Astrocyte (in vitro differentiated cells and primary cell): ENCODE measurements around the gene TMF1. TPM values are rescaled to one million over a fixed set of nuclear protein-coding genes. Genes with fewer than 3 reads are reported as not detected.

Experiments
- DNase-seq: peaks from one replicate; pipeline ENCODE4 v3.0.0-alpha.2; 2010; ENCODE audit warnings: low read depth
- FAIRE-seq: peaks from 2 replicates; lab custom pipeline; 2011; peaks lifted over from hg19 to GRCh38; lab: Jason Lieb, UNC
- H2AFZ ChIP-seq: 2 replicates; pipeline ENCODE4 v1.6.0; 2012; ENCODE audit warnings: low read depth, low read length, inconsistent platforms
- H3K27ac ChIP-seq: 2 replicates; pipeline ENCODE4 v1.5.1; 2011; ENCODE audit warnings: low read depth, low read length, inconsistent platforms
- H3K27me3 ChIP-seq: 2 replicates; pipeline ENCODE4 v1.6.0; 2011; ENCODE audit warnings: low read length, inconsistent platforms; ENCODE audit not compliant: insufficient read depth
- H3K36me3 ChIP-seq: 2 replicates; pipeline ENCODE4 v1.5.1; 2011; ENCODE audit warnings: low read length, inconsistent platforms; ENCODE audit not compliant: insufficient read depth
- H3K4me1 ChIP-seq: 2 replicates; pipeline ENCODE4 v1.5.1; 2011; ENCODE audit warnings: low read length, inconsistent platforms; ENCODE audit not compliant: insufficient read depth
- H3K4me2 ChIP-seq: 2 replicates; pipeline ENCODE4 v1.6.0; 2012; ENCODE audit warnings: low read length, inconsistent platforms
- H3K4me3 ChIP-seq: 2 replicates; pipeline ENCODE4 v1.5.1; 2011; ENCODE audit warnings: low read depth, mild to moderate bottlenecking, low read length, inconsistent platforms; ENCODE audit not compliant: insufficient read depth
- H3K79me2 ChIP-seq: 2 replicates; pipeline ENCODE4 v1.6.0; 2012; ENCODE audit warnings: mild to moderate bottlenecking, low read length, inconsistent platforms; ENCODE audit not compliant: insufficient read depth
- H3K9ac ChIP-seq: 2 replicates; pipeline ENCODE4 v1.6.0; 2012; ENCODE audit warnings: mild to moderate bottlenecking, low read length, inconsistent platforms
- H3K9me3 ChIP-seq: 2 replicates; pipeline ENCODE4 v1.5.1; 2012; ENCODE audit warnings: low read depth, mild to moderate bottlenecking, low read length, inconsistent platforms; ENCODE audit not compliant: insufficient read depth
- H4K20me1 ChIP-seq: 2 replicates; pipeline ENCODE4 v1.6.0; 2012; ENCODE audit warnings: low read length, inconsistent platforms; ENCODE audit not compliant: insufficient read depth
- H3K27ac Mint-ChIP-seq: one replicate; pipeline ENCODE4 v1.8.0; 2021; ENCODE audit warnings: mild to moderate bottlenecking, mixed read lengths; ENCODE audit not compliant: unreplicated experiment
- H3K27me3 Mint-ChIP-seq: one replicate; pipeline ENCODE4 v1.8.0; 2021; ENCODE audit warnings: low read depth, mixed read lengths; ENCODE audit not compliant: unreplicated experiment
- H3K36me3 Mint-ChIP-seq: one replicate; pipeline ENCODE4 v1.8.0; 2021; ENCODE audit warnings: low read depth, mixed read lengths; ENCODE audit not compliant: unreplicated experiment
- H3K4me1 Mint-ChIP-seq: one replicate; pipeline ENCODE4 v1.8.0; 2021; ENCODE audit warnings: low read depth, mixed read lengths; ENCODE audit not compliant: unreplicated experiment
- H3K4me3 Mint-ChIP-seq: one replicate; pipeline ENCODE4 v1.8.0; 2021; ENCODE audit warnings: mild to moderate bottlenecking, moderate library complexity, mixed read lengths; ENCODE audit not compliant: unreplicated experiment
- H3K9me3 Mint-ChIP-seq: one replicate; pipeline ENCODE4 v1.8.0; 2021; ENCODE audit warnings: mild to moderate bottlenecking, mixed read lengths; ENCODE audit not compliant: unreplicated experiment
- EZH2 ChIP-seq: IDR thresholded peaks from 2 replicates; pipeline ENCODE4 v1.6.1; 2012; ENCODE audit warnings: mild to moderate bottlenecking, low read length, inconsistent platforms; ENCODE audit not compliant: insufficient read depth
- total RNA-seq: library from RNA; stranded (reverse); gene quantifications from 2 replicates; pipeline ENCODE4 v1.2.1, GENCODE V29; 2021
- TF ChIP-seq, protein P1 (sequence below): IDR thresholded peaks from 2 replicates; pipeline ENCODE4 v1.5.1; 2011; ENCODE audit warnings: low read depth, mild to moderate bottlenecking, inconsistent platforms, low read length, moderate library complexity; ENCODE audit not compliant: insufficient read depth

Gene TMF1
- total RNA-seq, 1 donor from 2014 or later, result 46.8 TPM

DNA sequence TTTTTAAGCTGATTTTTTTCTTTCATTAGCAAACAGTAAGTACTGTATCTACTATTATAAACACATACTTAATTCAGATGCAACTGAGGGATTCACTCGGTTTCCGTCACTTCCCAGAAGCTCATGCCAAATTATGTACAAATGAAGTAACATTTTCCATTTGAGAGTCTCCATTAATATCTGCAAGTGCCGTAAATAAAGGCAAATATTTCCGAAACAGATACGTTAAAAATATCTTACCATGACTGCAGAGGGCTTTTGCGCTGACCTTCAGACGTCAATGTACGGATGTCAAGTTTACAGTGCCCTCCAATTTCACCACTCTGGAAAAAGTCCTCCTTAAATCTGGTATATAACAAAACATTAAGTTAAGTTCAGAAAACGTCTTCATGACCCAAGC is 48.0 kb downstream of the TMF1 start:
- no peak for TF ChIP-seq EZH2
- TF ChIP-seq, protein P1, sequence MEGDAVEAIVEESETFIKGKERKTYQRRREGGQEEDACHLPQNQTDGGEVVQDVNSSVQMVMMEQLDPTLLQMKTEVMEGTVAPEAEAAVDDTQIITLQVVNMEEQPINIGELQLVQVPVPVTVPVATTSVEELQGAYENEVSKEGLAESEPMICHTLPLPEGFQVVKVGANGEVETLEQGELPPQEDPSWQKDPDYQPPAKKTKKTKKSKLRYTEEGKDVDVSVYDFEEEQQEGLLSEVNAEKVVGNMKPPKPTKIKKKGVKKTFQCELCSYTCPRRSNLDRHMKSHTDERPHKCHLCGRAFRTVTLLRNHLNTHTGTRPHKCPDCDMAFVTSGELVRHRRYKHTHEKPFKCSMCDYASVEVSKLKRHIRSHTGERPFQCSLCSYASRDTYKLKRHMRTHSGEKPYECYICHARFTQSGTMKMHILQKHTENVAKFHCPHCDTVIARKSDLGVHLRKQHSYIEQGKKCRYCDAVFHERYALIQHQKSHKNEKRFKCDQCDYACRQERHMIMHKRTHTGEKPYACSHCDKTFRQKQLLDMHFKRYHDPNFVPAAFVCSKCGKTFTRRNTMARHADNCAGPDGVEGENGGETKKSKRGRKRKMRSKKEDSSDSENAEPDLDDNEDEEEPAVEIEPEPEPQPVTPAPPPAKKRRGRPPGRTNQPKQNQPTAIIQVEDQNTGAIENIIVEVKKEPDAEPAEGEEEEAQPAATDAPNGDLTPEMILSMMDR, result no peak

DNA sequence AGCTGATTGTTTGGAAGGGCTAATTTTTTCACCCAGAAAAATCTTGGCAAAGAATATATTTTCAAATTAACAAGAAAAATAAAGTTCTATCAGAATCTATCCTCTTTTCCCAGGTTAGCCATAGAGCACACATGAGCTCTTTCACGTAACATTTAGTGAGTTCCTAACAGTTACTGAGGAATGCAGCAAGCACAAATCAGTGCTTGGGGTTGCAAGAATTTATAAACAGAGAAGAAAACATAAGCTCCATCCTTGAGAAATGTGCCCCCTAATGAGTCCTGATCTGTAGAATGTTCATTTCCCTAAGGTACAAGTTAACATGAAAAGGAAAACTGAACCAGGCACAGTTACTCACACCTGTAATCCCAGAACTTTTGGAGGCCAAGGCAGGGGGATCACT is 52.5 kb downstream of the TMF1 start:
- H3K27ac ChIP-seq, result no peak overlapping the region
- FAIRE-seq, result peak; percentile 13

More for the DNA sequence above, 48.0 kb downstream of the TMF1 start:
- no peaks in the 10 kb centered on the region for H3K27me3 Mint-ChIP-seq
- FAIRE-seq (no peak), DNase-seq (no peak)
- no peaks in the 10 kb centered on the region for H3K9me3 Mint-ChIP-seq
- Histone ChIP-seq H3K4me2 (no peak overlapping the region), H3K4me3 (no peak overlapping the region), H3K79me2 (no peaks in the 10 kb centered on the region), H3K9ac (no peak overlapping the region), H3K27me3 (no peaks in the 10 kb centered on the region), H3K4me1 (peaks cover 9% of the 10 kb centered on the region), H3K27ac (no peak overlapping the region), H3K36me3 (peaks cover 56% of the 10 kb centered on the region), H3K9me3 (no peaks in the 10 kb centered on the region), H4K20me1 (peaks cover 4% of the 10 kb centered on the region), H2AFZ (no peak overlapping the region)
- H3K27ac Mint-ChIP-seq, result no peak overlapping the region
- peaks cover 3% of the 10 kb centered on the region for H3K4me1 Mint-ChIP-seq
- no peak overlapping the region for H3K4me3 Mint-ChIP-seq
- H3K36me3 Mint-ChIP-seq, result peaks cover 9% of the 10 kb centered on the region

DNA sequence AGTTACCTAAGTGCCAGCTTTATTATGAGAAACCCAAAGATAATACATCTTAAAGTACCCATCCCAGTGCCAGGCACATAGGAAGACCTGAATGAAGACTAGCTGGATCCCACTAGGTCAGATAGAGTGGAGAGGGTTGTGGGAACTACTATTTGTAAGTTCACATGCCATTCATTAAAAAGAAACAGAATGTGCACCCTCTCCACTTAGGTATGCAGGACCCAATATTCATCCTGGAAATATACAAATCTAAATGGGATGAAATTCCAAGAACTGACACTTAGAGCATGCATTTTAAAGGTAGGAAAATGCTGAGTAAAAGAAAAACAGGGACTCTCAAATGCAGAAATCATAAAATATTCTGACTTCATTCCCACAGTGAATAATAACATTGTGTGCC is 53.0 kb downstream of the TMF1 start:
- Histone ChIP-seq H3K27ac (no peak overlapping the region), H3K4me3 (no peak overlapping the region), H2AFZ (no peak overlapping the region), H3K27me3 (no peaks in the 10 kb centered on the region), H3K79me2 (no peaks in the 10 kb centered on the region), H3K9ac (no peak overlapping the region), H4K20me1 (peaks cover 15% of the 10 kb centered on the region), H3K4me1 (peaks cover 15% of the 10 kb centered on the region), H3K36me3 (peaks cover 47% of the 10 kb centered on the region), H3K4me2 (no peak overlapping the region), H3K9me3 (no peaks in the 10 kb centered on the region)
- H3K27me3 Mint-ChIP-seq, result no peaks in the 10 kb centered on the region
- no peak overlapping the region for H3K27ac Mint-ChIP-seq
- no peak overlapping the region for H3K4me3 Mint-ChIP-seq
- TF ChIP-seq EZH2, result no peak
- TF ChIP-seq, protein P1, result no peak
- H3K4me1 Mint-ChIP-seq, result no peaks in the 10 kb centered on the region
- FAIRE-seq (no peak), DNase-seq (no peak)
- peaks cover 28% of the 10 kb centered on the region for H3K36me3 Mint-ChIP-seq
- no peaks in the 10 kb centered on the region for H3K9me3 Mint-ChIP-seq

More for the DNA sequence above, 52.5 kb downstream of the TMF1 start:
- H3K79me2 ChIP-seq, result no peaks in the 10 kb centered on the region
- TF ChIP-seq, protein P1, result no peak
- no peak for TF ChIP-seq EZH2
- Mint-ChIP-seq H3K4me1 (no peaks in the 10 kb centered on the region), H3K4me3 (no peak overlapping the region), H3K9me3 (no peaks in the 10 kb centered on the region), H3K27ac (no peak overlapping the region), H3K27me3 (no peaks in the 10 kb centered on the region), H3K36me3 (peaks cover 25% of the 10 kb centered on the region)
- H3K4me3 ChIP-seq, result no peak overlapping the region
- H3K4me1 ChIP-seq, result peaks cover 15% of the 10 kb centered on the region
- DNase-seq, result no peak
- H3K9ac ChIP-seq, result no peak overlapping the region
- H3K27me3 ChIP-seq, result no peaks in the 10 kb centered on the region
- H4K20me1 ChIP-seq, result peaks cover 15% of the 10 kb centered on the region
- H2AFZ ChIP-seq, result no peak overlapping the region
- H3K36me3 ChIP-seq, result peaks cover 50% of the 10 kb centered on the region
- H3K9me3 ChIP-seq, result no peaks in the 10 kb centered on the region
- no peak overlapping the region for H3K4me2 ChIP-seq
